H1 (cell line): ENCODE measurements around the gene SYCE1L. TPM values are rescaled to one million over a fixed set of nuclear protein-coding genes. Genes with fewer than 3 reads are reported as not detected.

Experiments
- CTCF ChIA-PET: fragments of 300-600 bp; sonication (Branson Sonifier 250); formaldehyde crosslinking; loops from one replicate; lab custom pipeline; 2021; ENCODE audit not compliant: partially characterized antibody; lab: Charles Lee
- POLR2A ChIA-PET: fragments of 300-600 bp; sonication (Branson Sonifier 250); formaldehyde crosslinking; loops from one replicate; lab custom pipeline; 2021; ENCODE audit warnings: inconsistent platforms; ENCODE audit not compliant: partially characterized antibody; lab: Charles Lee
- DNase-seq, 2 experiments: peaks; one replicate each; pipeline versions ENCODE4 v3.0.0 to v3.0.0-alpha.2; 2010 to 2022; ENCODE audit warnings: low spot score in 2 of 2, low read depth in 1 of 2, mixed read lengths in 1 of 2
- FAIRE-seq: peaks from 2 replicates; lab custom pipeline; 2011; peaks lifted over from hg19 to GRCh38; lab: Jason Lieb, UNC
- H2AFZ ChIP-seq: 2 replicates; pipeline ENCODE4 v1.8.1; 2012; ENCODE audit warnings: low read length, inconsistent platforms
- H2AK5ac ChIP-seq: 2 replicates; pipeline ENCODE4 v1.6.1; 2013; ENCODE audit warnings: low read depth, low read length
- H2BK120ac ChIP-seq: replicated peaks from 2 replicates; pipeline ENCODE3; 2013; ENCODE audit warnings: low read depth, low read length, inconsistent platforms
- H2BK12ac ChIP-seq: 2 replicates; pipeline ENCODE4 v1.6.1; 2013; ENCODE audit warnings: low read depth, low read length
- H2BK15ac ChIP-seq: 2 replicates; pipeline ENCODE4 v1.6.1; 2013; ENCODE audit warnings: low read length
- H2BK20ac ChIP-seq: 2 replicates; pipeline ENCODE4 v1.6.1; 2013; ENCODE audit warnings: low read length
- H2BK5ac ChIP-seq: 2 replicates; pipeline ENCODE4 v1.6.1; 2013; ENCODE audit warnings: low read depth, low read length
- H3K14ac ChIP-seq: 2 replicates; pipeline ENCODE4 v1.6.1; 2013; ENCODE audit warnings: inconsistent platforms; ENCODE audit not compliant: insufficient read length
- H3K18ac ChIP-seq: 2 replicates; pipeline ENCODE4 v1.6.1; 2013; ENCODE audit warnings: low read length; ENCODE audit errors: extremely low read depth
- H3K23ac ChIP-seq: 2 replicates; pipeline ENCODE4 v1.6.1; 2013; ENCODE audit warnings: inconsistent platforms; ENCODE audit not compliant: insufficient read length
- H3K23me2 ChIP-seq: 2 replicates; pipeline ENCODE4 v1.6.1; 2013; ENCODE audit warnings: low read depth, low read length
- H3K27ac ChIP-seq: 2 replicates; pipeline ENCODE4 v1.6.1; 2011; ENCODE audit warnings: low read depth, low read length, inconsistent platforms
- H3K27me3 ChIP-seq, 4 experiments: replicated peaks in 1 of 4; 1 replicate in 1 of 4; 2 replicates in 3 of 4; pipeline versions ENCODE4 v1.6.1 to v1.8.1; 2011 to 2013; ENCODE audit warnings: low read length in 3 of 4, mild to moderate bottlenecking in 3 of 4, inconsistent platforms in 2 of 4, mixed read lengths in 2 of 4, moderate library complexity in 1 of 4; ENCODE audit not compliant: control insufficient read depth in 3 of 4, insufficient read depth in 3 of 4; ENCODE audit errors: extremely low read depth in 1 of 4
- H3K36me3 ChIP-seq, 4 experiments: 2 replicates each; pipeline versions ENCODE4 v1.6.1 to v1.8.1; 2011 to 2013; ENCODE audit warnings: mild to moderate bottlenecking in 4 of 4, low read length in 3 of 4, moderate library complexity in 2 of 4, control low read depth in 1 of 4, inconsistent platforms in 1 of 4; ENCODE audit not compliant: insufficient read depth in 4 of 4, control insufficient read depth in 2 of 4
- H3K4ac ChIP-seq: replicated peaks from 2 replicates; pipeline ENCODE3; 2013; ENCODE audit warnings: low read length, low read depth, mixed read lengths, inconsistent platforms; ENCODE audit not compliant: insufficient read length
- H3K4me1 ChIP-seq, 4 experiments: replicated peaks in 1 of 4; 1 replicate in 1 of 4; 2 replicates in 3 of 4; pipeline versions ENCODE4 v1.6.1 to v1.8.1; 2011 to 2013; ENCODE audit warnings: low read length in 3 of 4, inconsistent platforms in 2 of 4, mixed read lengths in 1 of 4; ENCODE audit not compliant: insufficient read depth in 4 of 4, control insufficient read depth in 3 of 4
- H3K4me2 ChIP-seq, 2 experiments: 2 replicates each; pipeline versions ENCODE4 v1.6.1 to v1.8.1; 2011 to 2013; ENCODE audit warnings: low read depth in 2 of 2, low read length in 2 of 2, control low read depth in 1 of 2, inconsistent platforms in 1 of 2, mild to moderate bottlenecking in 1 of 2; ENCODE audit not compliant: insufficient read depth in 1 of 2
- H3K4me3 ChIP-seq, 4 experiments: fragments of 200-600, 300-600 bp in 1 of 4; sonication (generic), shearing (Covaris generic), sonication (Bioruptor Twin) in 1 of 4; 2 replicates each; pipeline versions ENCODE4 v1.5.1 to v1.8.1; 2011 to 2016; ENCODE audit warnings: low read length in 4 of 4, low read depth in 3 of 4, control low read depth in 2 of 4, inconsistent platforms in 2 of 4, mild to moderate bottlenecking in 2 of 4, mixed read lengths in 1 of 4, moderate library complexity in 1 of 4; ENCODE audit not compliant: insufficient read depth in 2 of 4; ENCODE audit errors: extremely low read depth in 1 of 4
- H3K56ac ChIP-seq: replicated peaks from 2 replicates; pipeline ENCODE3; 2013; ENCODE audit warnings: low read depth, mild to moderate bottlenecking, mixed read lengths, low read length, inconsistent platforms; ENCODE audit not compliant: insufficient read length
- H3K79me1 ChIP-seq: 2 replicates; pipeline ENCODE4 v1.6.1; 2013; ENCODE audit warnings: low read depth, low read length, control low read depth
- H3K79me2 ChIP-seq, 2 experiments: 2 replicates each; pipeline versions ENCODE4 v1.6.1 to v1.8.1; 2012 to 2013; ENCODE audit warnings: low read length in 2 of 2, mild to moderate bottlenecking in 2 of 2, inconsistent platforms in 1 of 2; ENCODE audit not compliant: insufficient read depth in 2 of 2, control insufficient read depth in 1 of 2
- H3K9ac ChIP-seq, 4 experiments: replicated peaks in 1 of 4; 1 replicate in 1 of 4; 2 replicates in 3 of 4; pipeline versions ENCODE4 v1.6.1 to v1.8.1; 2011 to 2013; ENCODE audit warnings: low read depth in 3 of 4, low read length in 3 of 4, control low read depth in 2 of 4, mild to moderate bottlenecking in 2 of 4, moderate library complexity in 2 of 4, inconsistent platforms in 1 of 4; ENCODE audit errors: extremely low read depth in 1 of 4
- H3K9me3 ChIP-seq, 2 experiments: 2 replicates each; pipeline versions ENCODE4 v1.6.1 to v1.8.1; 2012 to 2013; ENCODE audit warnings: mild to moderate bottlenecking in 2 of 2, moderate library complexity in 2 of 2, control low read depth in 1 of 2, inconsistent platforms in 1 of 2, low read depth in 1 of 2, low read length in 1 of 2, mixed read lengths in 1 of 2; ENCODE audit not compliant: insufficient read depth in 2 of 2
- H4K20me1 ChIP-seq, 2 experiments: replicated peaks in 1 of 2; 2 replicates each; pipeline versions ENCODE3 to v1.8.1; 2011 to 2013; ENCODE audit warnings: inconsistent platforms in 2 of 2, low read length in 2 of 2, mild to moderate bottlenecking in 1 of 2; ENCODE audit not compliant: insufficient read depth in 2 of 2, control insufficient read depth in 1 of 2
- H4K5ac ChIP-seq: 2 replicates; pipeline ENCODE4 v1.6.1; 2013; ENCODE audit warnings: low read length, low read depth, mixed read lengths, inconsistent platforms; ENCODE audit not compliant: insufficient read length
- H4K8ac ChIP-seq: 2 replicates; pipeline ENCODE4 v1.8.0; 2013; ENCODE audit warnings: mild to moderate bottlenecking, moderate library complexity, low read length, inconsistent platforms; ENCODE audit not compliant: insufficient read depth; ENCODE audit errors: extremely low read depth
- H4K91ac ChIP-seq: replicated peaks from 2 replicates; pipeline ENCODE3; 2013; ENCODE audit warnings: low read length, mixed read lengths, inconsistent platforms; ENCODE audit not compliant: insufficient read length
- RAD21 ChIP-seq, 2 experiments: IDR thresholded peaks in 1 of 2; conservative IDR thresholded peaks in 1 of 2; 2 replicates each; pipeline ENCODE4 v1.6.1; 2011; ENCODE audit warnings: low read depth in 2 of 2, low read length in 2 of 2, improper control_type of control experiment in 1 of 2, inconsistent platforms in 1 of 2, mild to moderate bottlenecking in 1 of 2, moderate library complexity in 1 of 2
- RFX5 ChIP-seq: IDR thresholded peaks from 2 replicates; pipeline ENCODE4 v1.6.1; 2011; ENCODE audit warnings: low read depth, low read length, improper control_type of control experiment, borderline replicate concordance
- TBP ChIP-seq: IDR thresholded peaks from 2 replicates; pipeline ENCODE4 v1.6.1; 2011; ENCODE audit warnings: low read depth, low read length, improper control_type of control experiment
- WGBS, 2 experiments: shearing (Covaris generic) in 1 of 2; methylation state at CpG; one replicate each; pipeline versions ENCODE4 v1.1.6 to v1.1.7; 2013 to 2015; ENCODE audit warnings: low lambda C conversion rate in 2 of 2, mixed read lengths in 2 of 2, inconsistent platforms in 1 of 2, low coverage in 1 of 2, missing lambda C conversion rate in 1 of 2; ENCODE audit not compliant: insufficient replicate concordance in 2 of 2, insufficient coverage in 1 of 2, insufficient read length in 1 of 2; ENCODE audit errors: extremely low coverage in 1 of 2, missing lambda C conversion rate in 1 of 2; 5-methylcytosine and 5-hydroxymethylcytosine counted together
- polyA plus RNA-seq, 7 experiments: library from polyadenylated mRNA; depleted of rRNA in 3 of 7; stranded (reverse) in 5 of 7; unstranded in 2 of 7; fragments of >200 nt in 5 of 7; fragments of 200-250 nt in 2 of 7; gene quantifications; 1 replicate in 5 of 7; 2 replicates in 1 of 7; 4 replicates in 1 of 7; pipeline versions ENCODE4 v1.2.1 to v1.2.3, GENCODE V29; 2011 to 2013; ENCODE audit warnings: missing spikeins in 2 of 7, mixed read lengths in 2 of 7
- total RNA-seq: library from RNA; stranded (reverse); fragmentation: NEBNext Ultra II Directional; extraction: Animal tissue kit (Norgen Biotek cat#: 25700); gene quantifications from 2 replicates; pipeline ENCODE4 v1.2.1, GENCODE V29; 2021
- TF ChIP-seq, protein P1 (sequence below), 3 experiments: IDR thresholded peaks; 1 replicate in 2 of 3; 2 replicates in 1 of 3; pipeline versions ENCODE4 v1.5.1 to v1.6.1; 2011; ENCODE audit warnings: low read length in 3 of 3, mild to moderate bottlenecking in 3 of 3, inconsistent platforms in 2 of 3, low read depth in 1 of 3, moderate library complexity in 1 of 3; ENCODE audit not compliant: insufficient read depth in 1 of 3; ENCODE audit errors: control extremely low read depth in 1 of 3

SYCE1L gene
- total and polyA plus RNA-seq, 2 of the 8 experiments (the other 6 are each of a cell fraction or from before 2014, with no cell fraction given) = 5.8 to 6.8 TPM

DNA sequence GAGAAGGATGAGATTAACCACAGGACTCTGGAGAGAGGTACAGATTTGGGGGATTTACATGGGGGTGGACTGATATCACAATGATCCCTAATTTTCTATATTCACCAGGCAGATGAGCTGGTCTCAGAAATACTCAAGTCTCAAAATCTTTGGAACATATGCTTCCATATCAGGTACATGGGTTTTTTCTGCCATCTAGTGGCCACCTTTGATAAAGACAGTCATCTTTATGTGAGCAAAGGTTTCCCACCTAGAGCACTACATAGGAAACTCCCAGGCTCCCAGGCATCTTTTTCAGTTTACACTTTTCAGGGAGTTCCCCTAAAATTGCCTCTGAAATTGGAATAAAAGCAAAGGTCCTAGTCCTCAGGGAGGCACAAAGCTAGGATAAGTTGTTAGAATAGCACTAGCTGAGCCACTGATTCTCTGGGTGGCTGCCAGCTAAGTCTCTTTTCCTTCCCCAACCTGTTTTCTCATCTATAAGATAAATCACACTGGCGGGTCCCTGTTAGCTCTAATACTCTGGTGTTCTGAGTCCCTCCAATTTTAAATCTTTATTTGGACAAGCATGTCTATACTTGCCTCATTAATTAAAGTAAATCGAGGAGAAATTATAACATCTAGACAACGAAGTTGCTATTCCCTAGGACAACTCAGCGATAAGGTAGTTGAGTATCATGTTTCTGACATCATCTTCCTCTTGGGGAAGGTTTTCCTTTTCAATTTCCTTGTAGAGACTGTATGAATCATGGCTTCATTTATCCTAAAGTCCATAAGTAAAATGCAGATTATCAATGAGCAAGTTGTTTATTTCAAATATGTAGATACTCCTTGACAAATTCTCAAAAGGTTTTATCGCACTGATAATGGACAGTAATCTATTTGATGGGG lies 27.2 kb upstream of the SYCE1L start:
- 90% methylated on average over 5 of the region's 5 CpGs; no CpG with 5 or more reads in 1 of the 2 experiments for WGBS, 2 experiments
- H3K4me3 ChIP-seq = no peak overlapping the region
- no peaks in the 10 kb centered on the region for H3K23me2 ChIP-seq
- H3K14ac ChIP-seq = no peak overlapping the region
- no peak overlapping the region for H3K18ac ChIP-seq
- no peak overlapping the region for H3K9ac ChIP-seq
- H2AK5ac ChIP-seq = no peak overlapping the region
- H3K27ac ChIP-seq = no peak overlapping the region
- H4K5ac ChIP-seq = no peak overlapping the region
- H3K36me3 ChIP-seq = no peaks in the 10 kb centered on the region
- no peaks in the 10 kb centered on the region for H3K9me3 ChIP-seq
- no peak overlapping the region for H4K8ac ChIP-seq
- no peaks in the 10 kb centered on the region for H3K79me2 ChIP-seq
- H2BK5ac ChIP-seq = no peak overlapping the region
- CTCF ChIA-PET = interaction anchor here (0.5 to 4.9 kb wide), 54 partner anchors 9 to 1512 kb away, joined by 3 to 46 read pairs (median 4); no protein-coding TSS in a partner anchor
- no peak overlapping the region for H2BK15ac ChIP-seq
- no peaks in the 10 kb centered on the region for H3K79me1 ChIP-seq
- FAIRE-seq (peak; percentile 83), DNase-seq (no peak)
- H2BK20ac ChIP-seq = no peak overlapping the region
- no peaks in the 10 kb centered on the region for H4K20me1 ChIP-seq
- H2BK12ac ChIP-seq = no peak overlapping the region
- H2BK120ac ChIP-seq = no peak overlapping the region
- POLR2A ChIA-PET = no interaction called here
- no peak overlapping the region for H3K56ac ChIP-seq
- no peak overlapping the region for H2AFZ ChIP-seq
- H3K27me3 ChIP-seq = no peaks in the 10 kb centered on the region
- H3K4me2 ChIP-seq = no peak overlapping the region
- no peak overlapping the region for H3K4ac ChIP-seq
- H4K91ac ChIP-seq = no peak overlapping the region
- H3K4me1 ChIP-seq = no peaks in the 10 kb centered on the region
- TF ChIP-seq RAD21 (IDR thresholded peaks at IDR 0.05 in 1 of 2, conservative IDR thresholded peaks at IDR 0.05 in 1 of 2; ENCODE audit: low read depth in 2 of 2, low read length in 2 of 2) (peak; percentile 85 to 90), TBP (no peak), RFX5 (no peak)
- TF ChIP-seq, protein P1, sequence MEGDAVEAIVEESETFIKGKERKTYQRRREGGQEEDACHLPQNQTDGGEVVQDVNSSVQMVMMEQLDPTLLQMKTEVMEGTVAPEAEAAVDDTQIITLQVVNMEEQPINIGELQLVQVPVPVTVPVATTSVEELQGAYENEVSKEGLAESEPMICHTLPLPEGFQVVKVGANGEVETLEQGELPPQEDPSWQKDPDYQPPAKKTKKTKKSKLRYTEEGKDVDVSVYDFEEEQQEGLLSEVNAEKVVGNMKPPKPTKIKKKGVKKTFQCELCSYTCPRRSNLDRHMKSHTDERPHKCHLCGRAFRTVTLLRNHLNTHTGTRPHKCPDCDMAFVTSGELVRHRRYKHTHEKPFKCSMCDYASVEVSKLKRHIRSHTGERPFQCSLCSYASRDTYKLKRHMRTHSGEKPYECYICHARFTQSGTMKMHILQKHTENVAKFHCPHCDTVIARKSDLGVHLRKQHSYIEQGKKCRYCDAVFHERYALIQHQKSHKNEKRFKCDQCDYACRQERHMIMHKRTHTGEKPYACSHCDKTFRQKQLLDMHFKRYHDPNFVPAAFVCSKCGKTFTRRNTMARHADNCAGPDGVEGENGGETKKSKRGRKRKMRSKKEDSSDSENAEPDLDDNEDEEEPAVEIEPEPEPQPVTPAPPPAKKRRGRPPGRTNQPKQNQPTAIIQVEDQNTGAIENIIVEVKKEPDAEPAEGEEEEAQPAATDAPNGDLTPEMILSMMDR (IDR thresholded peaks at IDR 0.05; ENCODE audit: control extremely low read depth in 1 of 3, insufficient read depth in 1 of 3, low read depth in 1 of 3, low read length in 3 of 3) = peak in 2 of 3 experiments; percentile 68 to 69; a peak in 3 of 4 replicates
- no peak overlapping the region for H3K23ac ChIP-seq
